ENCODE results near the gene C9orf50.

- TF ChIP-seq POLR2A (IDR thresholded peaks at IDR 0.05) = no peak
- no peak for TF ChIP-seq CTCF (IDR thresholded peaks at IDR 0.05)
- TF ChIP-seq POLR2AphosphoS5 (IDR thresholded peaks at IDR 0.05) = no peak
Measured at GRCh38 chr9:129664746-129665388, 44.0 kb upstream of the C9orf50 start.

Data from sigmoid colon (tissue), 4 donors.